ENCODE results near the gene UNC45B. TPM values are rescaled to one million over a fixed set of nuclear protein-coding genes. Genes with fewer than 3 reads are reported as not detected.

Gene UNC45B
- total and polyA plus RNA-seq, 2 of the 8 experiments (the other 6 are each of a cell fraction or from before 2014, with no cell fraction given) = 0.06 to 0.15 TPM

- no peak overlapping the region for H2AFZ ChIP-seq (ENCODE audit: low read length)
- no peak overlapping the region for H3K4me2 ChIP-seq (ENCODE audit: insufficient read depth in 1 of 2, low read depth in 2 of 2, low read length in 2 of 2)
Measured at GRCh38 chr17:35160354-35161201, 13.0 kb downstream of the UNC45B start.

More at GRCh38 chr17:35160354-35161201, 13.0 kb downstream of the UNC45B start:
- Histone ChIP-seq H3K56ac (replicated peaks; ENCODE audit: insufficient read length, low read depth, low read length) (no peak overlapping the region), H3K4me1 (replicated peaks in 1 of 4; ENCODE audit: control insufficient read depth in 3 of 4, insufficient read depth in 4 of 4, low read length in 3 of 4) (no peaks in the 10 kb centered on the region), H3K4ac (replicated peaks; ENCODE audit: insufficient read length, low read depth, low read length) (no peak overlapping the region), H4K91ac (replicated peaks; ENCODE audit: insufficient read length, low read length) (no peak overlapping the region), H3K18ac (ENCODE audit: extremely low read depth, low read length) (no peak overlapping the region), H2BK20ac (ENCODE audit: low read length) (no peak overlapping the region), H3K79me2 (ENCODE audit: control insufficient read depth in 1 of 2, insufficient read depth in 2 of 2, low read length in 2 of 2) (no peaks in the 10 kb centered on the region), H3K27me3 (replicated peaks in 1 of 4; ENCODE audit: control insufficient read depth in 3 of 4, extremely low read depth in 1 of 4, insufficient read depth in 3 of 4, low read length in 3 of 4) (no peaks in the 10 kb centered on the region), H2BK120ac (replicated peaks; ENCODE audit: low read depth, low read length) (no peak overlapping the region), H2AK5ac (ENCODE audit: low read depth, low read length) (no peak overlapping the region), H4K5ac (ENCODE audit: insufficient read length, low read depth, low read length) (no peak overlapping the region), H2BK5ac (ENCODE audit: low read depth, low read length) (no peak overlapping the region), H3K23ac (ENCODE audit: insufficient read length) (no peak overlapping the region), H3K27ac (ENCODE audit: low read depth, low read length) (no peak overlapping the region), H3K79me1 (ENCODE audit: low read depth, low read length) (no peaks in the 10 kb centered on the region; the same call in 1 of the 2 replicates), H2BK15ac (ENCODE audit: low read length) (no peak overlapping the region), H4K20me1 (replicated peaks in 1 of 2; ENCODE audit: control insufficient read depth in 1 of 2, insufficient read depth in 2 of 2, low read length in 2 of 2) (peaks cover 0 to 2% of the 10 kb centered on the region in 2 experiments), H3K36me3 (ENCODE audit: control insufficient read depth in 2 of 4, insufficient read depth in 4 of 4, low read length in 3 of 4) (no peaks in the 10 kb centered on the region), H3K14ac (ENCODE audit: insufficient read length) (no peak overlapping the region), H2BK12ac (ENCODE audit: low read depth, low read length) (no peak overlapping the region), H3K4me3 (ENCODE audit: extremely low read depth in 1 of 4, insufficient read depth in 2 of 4, low read depth in 3 of 4, low read length in 4 of 4) (no peak overlapping the region), H3K23me2 (ENCODE audit: low read depth, low read length) (no peaks in the 10 kb centered on the region), H4K8ac (ENCODE audit: extremely low read depth, insufficient read depth, low read length) (no peak overlapping the region), H3K9ac (replicated peaks in 1 of 4; ENCODE audit: extremely low read depth in 1 of 4, low read depth in 3 of 4, low read length in 3 of 4) (no peak overlapping the region), H3K9me3 (ENCODE audit: insufficient read depth in 2 of 2, low read depth in 1 of 2, low read length in 1 of 2) (no peaks in the 10 kb centered on the region)
- ChIA-PET POLR2A (ENCODE audit: partially characterized antibody) (no interaction called here), CTCF (ENCODE audit: partially characterized antibody) (interaction anchor here (0.8 to 0.9 kb wide), 2 partner anchors 10 to 17 kb away, joined by 3 read pairs; no protein-coding TSS in a partner anchor)
- DNase-seq (ENCODE audit: low read depth in 1 of 2, low spot score in 2 of 2) (no peak), FAIRE-seq (no peak)
- no peak for TF ChIP-seq ASH2L (IDR thresholded peaks at IDR 0.05; ENCODE audit: low read length)
- no peak for TF ChIP-seq ATF2 (IDR thresholded peaks at IDR 0.05; ENCODE audit: low read length)
- TF ChIP-seq RAD21 (IDR thresholded peaks at IDR 0.05 in 1 of 2, conservative IDR thresholded peaks at IDR 0.05 in 1 of 2; ENCODE audit: low read depth in 2 of 2, low read length in 2 of 2) = no peak
- TF ChIP-seq TAF7 (optimal IDR thresholded peaks at IDR 0.05; ENCODE audit: borderline replicate concordance, low read depth, low read length) = no peak
- WGBS, 2 experiments (ENCODE audit: extremely low coverage in 1 of 2, insufficient coverage in 1 of 2, insufficient read length in 1 of 2, insufficient replicate concordance in 2 of 2, low coverage in 1 of 2, low lambda C conversion rate in 2 of 2, missing lambda C conversion rate in 1 of 2) = 89% methylated on average over 13 of the region's 13 CpGs; no CpG with 5 or more reads in 1 of the 2 experiments
